GM18517 (cell line): ENCODE data around the gene EBF3.

Experiments
- ATAC-seq: cut with Tn5 transposase; IDR thresholded peaks from one replicate; pipeline ENCODE4 v1.9.1; 2021; ENCODE audit warnings: mild to moderate bottlenecking, moderate library complexity; ENCODE audit not compliant: unreplicated experiment

The EBF3 gene

GRCh38 chr10:129811208-129811607, 152.9 kb downstream of the EBF3 start:
- ATAC-seq = no peak

DNA sequence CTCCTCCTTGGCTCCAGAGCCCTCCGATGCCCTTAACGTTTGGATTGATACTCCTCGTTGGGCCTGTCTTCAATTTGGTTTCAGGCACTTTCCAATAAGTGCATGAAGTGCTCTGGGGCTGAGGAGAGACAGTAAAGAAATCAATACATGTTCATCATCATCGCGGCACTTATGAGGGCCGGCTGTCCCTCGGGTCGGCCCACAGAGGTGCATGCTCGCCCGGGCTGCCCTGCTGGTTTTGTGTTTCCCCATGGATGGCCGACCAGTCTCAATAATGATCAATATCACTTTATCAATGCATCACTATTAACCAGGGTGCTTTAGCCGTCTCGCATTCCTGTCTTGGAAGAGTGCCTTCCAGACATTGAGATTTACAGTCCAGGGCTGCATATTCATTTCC, 154.2 kb downstream of the EBF3 start:
- no peak for ATAC-seq

DNA sequence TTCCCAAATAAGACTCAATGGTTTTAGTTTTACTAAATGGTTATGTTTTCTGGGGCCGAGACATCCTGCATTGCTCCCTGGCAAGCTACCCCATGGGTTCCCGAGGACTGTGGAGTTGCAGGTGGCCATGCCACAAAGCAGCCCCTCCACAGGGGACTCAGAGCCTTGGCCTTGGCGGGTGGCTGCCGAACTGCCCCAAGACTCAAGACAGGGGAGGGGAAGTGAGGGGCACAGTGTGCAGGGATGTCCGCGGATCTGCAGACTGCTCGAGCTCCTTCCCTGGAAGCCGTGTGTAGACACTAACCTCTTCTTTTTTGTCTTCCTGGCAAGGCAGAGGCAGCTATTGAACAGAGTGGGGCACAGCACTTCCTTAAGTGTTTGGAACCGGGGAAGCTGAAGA, 154.6 kb downstream of the EBF3 start:
- no peak for ATAC-seq

DNA sequence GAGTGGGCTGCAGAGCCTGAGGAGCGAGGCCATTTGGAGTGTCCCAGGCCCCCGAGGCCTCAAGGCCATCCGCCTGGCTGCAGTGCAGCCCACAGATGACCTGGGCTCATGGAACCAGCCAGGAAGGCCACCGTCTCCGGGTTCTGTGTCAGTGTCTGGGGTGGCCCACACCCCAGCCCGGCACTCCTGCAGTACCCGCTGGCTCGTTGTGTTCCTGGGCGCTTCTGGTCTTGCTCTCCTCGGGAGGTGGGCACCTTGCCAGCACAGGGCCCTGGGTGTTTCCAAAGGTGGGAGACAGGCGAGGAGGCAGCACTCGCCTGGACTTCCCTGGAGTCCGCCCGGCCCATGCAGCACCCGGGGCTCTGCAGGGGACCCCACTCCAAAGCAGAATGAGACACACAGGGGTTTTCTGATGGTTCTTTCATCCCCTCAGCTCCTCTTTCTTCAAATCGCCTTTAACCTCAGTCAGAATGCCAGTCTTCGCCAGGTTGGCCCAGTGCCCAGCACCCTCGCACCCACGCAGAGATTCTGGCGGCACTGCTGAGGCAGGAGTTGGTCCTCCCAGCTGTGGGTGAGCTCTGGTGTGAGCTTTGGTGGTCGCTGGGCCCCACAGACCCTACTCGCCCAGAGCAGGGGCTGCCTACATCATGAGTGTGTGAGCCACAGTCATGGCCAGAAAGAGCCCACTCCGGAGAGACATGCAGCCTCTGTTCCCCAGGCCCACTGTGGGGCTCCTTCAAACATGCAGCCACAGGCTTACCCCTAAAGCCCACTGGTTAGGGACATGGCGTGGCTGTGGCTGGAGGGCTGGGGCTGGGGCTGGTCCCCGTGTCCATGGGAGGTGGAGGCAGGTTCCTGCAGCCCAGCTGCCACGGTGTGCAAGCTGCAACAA, 155.7 kb downstream of the EBF3 start:
- ATAC-seq = no peak

DNA sequence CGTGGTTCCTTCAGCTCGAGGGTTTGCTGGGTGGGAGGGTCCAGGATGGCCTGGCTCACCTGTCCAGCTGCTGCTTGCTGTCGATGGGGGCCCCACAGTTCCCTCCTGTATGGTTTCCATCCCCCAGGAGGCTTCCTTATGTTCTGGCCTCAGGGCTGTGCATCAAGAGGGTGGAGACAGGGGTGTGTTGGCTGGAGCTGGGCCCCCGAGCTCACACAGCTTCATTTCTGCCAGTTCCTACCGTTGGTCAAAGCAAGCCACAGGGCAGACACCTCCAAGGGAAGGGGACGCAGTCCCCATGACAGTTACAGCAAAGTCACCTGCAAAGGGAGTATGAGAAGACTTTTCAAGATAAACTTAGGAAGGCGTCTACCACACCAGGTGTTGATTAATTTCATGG, 156.9 kb downstream of the EBF3 start:
- ATAC-seq = no peak

- no peak for ATAC-seq
Observed at GRCh38 chr10:129800796-129801340, 163.2 kb downstream of the EBF3 start.

DNA sequence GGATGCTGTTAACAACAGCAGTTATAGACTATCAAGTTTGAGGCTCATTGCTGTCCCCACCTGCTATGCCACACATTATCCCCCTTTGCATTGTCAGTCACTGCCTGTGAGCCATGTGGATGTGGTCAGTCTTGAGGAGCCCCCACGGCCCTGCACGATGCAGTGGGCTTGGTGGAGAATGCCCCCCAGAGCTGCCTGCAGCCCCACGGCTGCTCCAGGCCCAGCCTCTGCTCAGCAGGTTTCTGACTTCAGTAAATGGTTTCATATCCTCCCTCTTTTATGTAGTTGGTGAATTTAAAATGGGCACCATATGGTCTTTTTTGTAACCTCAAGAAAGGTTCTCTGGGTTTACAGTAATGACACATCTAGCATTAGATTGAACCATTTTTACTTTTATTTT, 164.1 kb downstream of the EBF3 start:
- no peak for ATAC-seq

DNA sequence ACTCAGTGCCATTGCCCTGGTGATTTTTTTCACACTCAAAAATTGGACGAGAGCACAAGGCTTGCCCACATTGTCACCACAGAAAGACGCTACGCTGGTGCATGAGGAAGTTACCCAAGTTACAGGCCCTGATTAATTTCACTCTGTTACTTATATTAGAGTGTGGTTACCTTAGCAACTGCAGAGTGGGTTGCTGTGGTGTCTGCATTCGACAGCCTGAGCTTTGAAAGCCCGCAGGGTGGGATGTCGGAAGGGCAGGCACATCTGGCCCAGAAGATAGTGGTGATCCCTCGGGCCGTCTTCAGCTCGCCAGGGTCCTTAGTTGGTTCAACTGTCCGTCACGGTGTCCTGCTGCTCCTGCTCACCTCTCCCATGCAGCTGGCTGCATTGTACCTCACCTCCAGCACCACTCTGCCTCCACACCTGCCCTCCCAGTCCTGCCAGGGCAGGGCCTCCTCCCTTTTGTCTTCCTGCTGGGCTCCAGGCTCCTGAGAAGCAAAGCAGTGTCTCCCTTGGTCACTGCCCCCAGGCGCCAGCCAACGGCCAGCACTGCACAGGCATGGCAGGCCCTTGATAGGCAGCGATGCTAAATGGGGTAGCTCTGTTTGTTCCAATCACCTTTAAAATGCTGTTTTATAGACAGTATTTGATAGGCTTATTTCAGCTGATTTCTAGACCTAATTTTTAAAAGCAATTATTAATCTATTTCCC, 167.2 kb downstream of the EBF3 start:
- ATAC-seq = no peak

GRCh38 chr10:129793996-129794395, 170.1 kb downstream of the EBF3 start:
- ATAC-seq = no peak

GRCh38 chr10:129793479-129793878, 170.6 kb downstream of the EBF3 start:
- no peak for ATAC-seq

GRCh38 chr10:129792864-129793263, 171.2 kb downstream of the EBF3 start:
- no peak for ATAC-seq

DNA sequence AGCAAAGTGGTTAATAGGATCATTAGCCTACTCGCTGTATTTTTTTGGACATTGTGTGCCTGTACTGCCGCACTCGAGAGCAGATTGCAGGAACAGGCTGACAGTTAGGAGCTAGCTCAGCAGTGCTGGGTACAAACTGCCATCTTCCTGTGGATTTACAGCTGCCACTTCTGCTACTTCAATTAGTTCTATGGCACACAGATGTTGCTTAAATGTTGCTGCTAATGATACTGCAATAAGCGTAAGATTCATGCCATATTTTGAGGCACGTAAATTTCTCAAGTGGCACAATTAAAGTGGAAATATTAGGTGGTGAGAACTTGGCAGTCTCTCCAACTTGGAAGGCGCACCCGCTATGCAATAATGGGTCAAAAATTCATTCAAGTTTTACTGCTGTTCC, 171.9 kb downstream of the EBF3 start:
- no peak for ATAC-seq

- no peak for ATAC-seq
Observed at GRCh38 chr10:129790715-129791446, 173.2 kb downstream of the EBF3 start.

- no peak for ATAC-seq
Observed at GRCh38 chr10:129788215-129788614, 175.9 kb downstream of the EBF3 start.

DNA sequence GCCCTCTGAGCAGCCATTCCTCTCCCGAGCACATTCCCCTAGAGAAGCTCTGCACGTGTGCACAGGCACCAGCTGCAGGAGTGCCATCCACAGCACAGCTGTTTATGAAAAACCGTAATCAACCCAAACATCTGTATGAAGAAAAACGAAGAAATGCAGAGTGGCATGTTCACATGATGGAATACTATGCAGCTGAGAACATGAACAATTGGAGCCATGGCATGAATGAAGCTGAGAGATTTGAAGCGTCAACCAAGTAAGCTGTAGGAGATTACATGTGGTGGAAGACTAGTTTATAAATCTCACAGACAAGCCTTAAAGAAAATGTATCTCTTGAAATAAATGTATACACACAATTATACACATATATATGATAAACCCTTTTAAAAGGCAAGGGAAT, 176.5 kb downstream of the EBF3 start:
- no peak for ATAC-seq

GRCh38 chr10:129786216-129786615, 177.9 kb downstream of the EBF3 start:
- no peak for ATAC-seq

DNA sequence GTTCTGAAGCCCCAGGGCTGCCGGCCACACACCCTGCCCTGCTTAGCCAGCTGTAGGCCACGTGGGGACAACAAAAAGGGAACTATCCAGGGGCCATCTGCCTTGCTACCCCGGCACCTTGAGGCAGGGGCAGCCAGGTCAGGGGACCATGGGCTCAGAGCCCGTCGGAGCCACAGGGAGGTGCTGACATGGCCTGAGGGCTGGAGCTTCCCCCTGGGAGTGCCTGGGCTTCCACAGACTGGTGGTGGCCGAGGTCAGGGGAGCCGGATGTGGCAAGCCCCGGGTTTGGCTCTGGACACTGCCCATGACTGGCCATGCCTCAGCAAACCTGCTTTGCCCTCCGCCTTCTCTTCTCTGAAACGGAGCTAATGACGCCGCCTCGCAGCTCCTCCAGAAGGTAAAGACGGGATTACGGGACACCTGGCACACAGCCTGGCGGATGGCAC, 178.5 kb downstream of the EBF3 start:
- ATAC-seq = no peak
